ENCODE measurements around the gene BLOC1S4.
A peak's percentile ranks its signal among the peaks of the same experiment; 100 is the strongest.
"Not testable (repeated sequence)": the region's sequence is repeated elsewhere in the genome, so short reads cannot be mapped to it uniquely, and the experiment has no call there.

The BLOC1S4 gene, protein sequence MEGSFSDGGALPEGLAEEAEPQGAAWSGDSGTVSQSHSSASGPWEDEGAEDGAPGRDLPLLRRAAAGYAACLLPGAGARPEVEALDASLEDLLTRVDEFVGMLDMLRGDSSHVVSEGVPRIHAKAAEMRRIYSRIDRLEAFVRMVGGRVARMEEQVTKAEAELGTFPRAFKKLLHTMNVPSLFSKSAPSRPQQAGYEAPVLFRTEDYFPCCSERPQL

DNA sequence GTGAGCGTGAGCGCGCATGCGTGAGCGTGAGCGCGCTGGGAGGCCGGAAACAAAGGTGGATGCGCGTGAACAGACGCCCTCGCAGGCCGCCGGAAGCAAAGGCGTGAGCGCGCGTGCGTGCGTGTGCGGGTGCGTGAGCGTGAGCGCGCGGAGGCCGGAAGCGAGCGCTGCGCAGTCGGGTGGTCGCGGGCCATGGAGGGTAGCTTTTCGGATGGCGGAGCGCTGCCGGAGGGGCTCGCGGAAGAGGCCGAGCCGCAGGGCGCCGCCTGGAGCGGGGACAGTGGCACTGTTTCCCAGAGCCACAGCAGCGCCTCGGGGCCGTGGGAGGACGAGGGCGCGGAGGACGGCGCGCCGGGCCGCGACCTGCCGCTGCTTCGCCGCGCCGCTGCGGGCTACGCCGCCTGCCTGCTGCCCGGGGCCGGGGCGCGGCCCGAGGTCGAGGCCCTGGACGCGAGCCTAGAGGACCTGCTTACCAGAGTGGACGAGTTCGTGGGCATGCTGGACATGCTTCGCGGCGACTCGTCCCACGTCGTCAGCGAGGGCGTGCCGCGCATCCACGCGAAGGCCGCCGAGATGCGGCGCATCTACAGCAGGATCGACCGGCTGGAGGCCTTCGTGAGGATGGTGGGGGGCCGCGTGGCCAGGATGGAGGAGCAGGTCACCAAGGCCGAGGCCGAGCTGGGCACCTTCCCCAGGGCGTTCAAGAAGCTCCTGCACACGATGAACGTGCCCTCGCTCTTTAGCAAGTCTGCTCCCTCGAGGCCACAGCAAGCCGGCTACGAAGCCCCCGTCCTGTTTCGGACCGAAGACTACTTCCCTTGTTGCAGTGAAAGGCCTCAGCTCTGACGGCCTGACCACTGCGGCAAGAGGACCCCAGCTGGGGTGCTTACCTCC is at the start of gene BLOC1S4:
Gene BLOC1S4, plus strand, starts transcription at position 157 of the 894 bp plus-strand sequence. Its CDS starts 36 bp downstream, at position 193.
- peak; percentile 93 for DNase-seq (ENCODE audit: low spot score)

GRCh38 chr4:6668391-6668790 is 47.6 kb upstream of the BLOC1S4 start:
- DNase-seq (ENCODE audit: low spot score) = peak; percentile 93

DNA sequence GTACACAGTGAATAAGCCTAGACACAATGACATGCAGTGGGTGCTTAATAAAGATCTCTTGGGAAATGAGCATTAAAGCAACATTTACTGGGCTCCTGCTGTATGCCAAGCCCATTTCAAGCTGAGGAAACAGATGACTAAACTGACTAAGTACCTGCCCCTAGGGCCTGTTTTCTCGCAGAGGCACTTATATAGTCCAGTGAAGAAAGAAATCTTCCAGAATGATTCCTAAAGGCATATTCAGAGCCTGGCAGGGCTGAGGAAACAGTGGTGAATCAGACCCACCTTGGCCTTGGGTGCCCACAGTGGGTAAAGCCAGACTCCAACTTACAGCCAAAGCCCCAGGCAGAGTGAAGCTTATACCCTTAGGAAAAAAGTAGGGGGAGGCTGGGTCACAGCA is 44.3 kb upstream of the BLOC1S4 start:
- no peak for DNase-seq (ENCODE audit: low spot score)

DNA sequence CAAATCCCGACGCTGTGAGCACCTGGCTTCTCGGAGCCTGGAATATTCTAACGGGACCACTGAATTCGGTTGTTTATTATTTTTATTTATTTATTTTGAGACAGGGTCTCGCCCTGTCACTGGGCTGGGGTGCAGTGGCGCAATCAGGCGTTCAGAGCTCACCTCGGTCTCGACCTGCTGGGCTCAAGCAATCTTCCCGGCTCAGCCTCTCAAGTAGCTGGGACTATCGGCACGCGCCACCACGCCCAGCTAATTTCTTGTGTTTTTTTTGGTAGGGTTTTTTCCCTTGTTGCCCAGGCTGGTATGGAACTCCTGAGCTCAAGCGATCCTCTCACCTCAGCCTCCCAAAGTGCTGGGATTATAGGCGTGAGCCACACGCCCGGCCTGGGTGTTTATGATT is 43.8 kb upstream of the BLOC1S4 start:
- no peak for DNase-seq (ENCODE audit: low spot score)

DNA sequence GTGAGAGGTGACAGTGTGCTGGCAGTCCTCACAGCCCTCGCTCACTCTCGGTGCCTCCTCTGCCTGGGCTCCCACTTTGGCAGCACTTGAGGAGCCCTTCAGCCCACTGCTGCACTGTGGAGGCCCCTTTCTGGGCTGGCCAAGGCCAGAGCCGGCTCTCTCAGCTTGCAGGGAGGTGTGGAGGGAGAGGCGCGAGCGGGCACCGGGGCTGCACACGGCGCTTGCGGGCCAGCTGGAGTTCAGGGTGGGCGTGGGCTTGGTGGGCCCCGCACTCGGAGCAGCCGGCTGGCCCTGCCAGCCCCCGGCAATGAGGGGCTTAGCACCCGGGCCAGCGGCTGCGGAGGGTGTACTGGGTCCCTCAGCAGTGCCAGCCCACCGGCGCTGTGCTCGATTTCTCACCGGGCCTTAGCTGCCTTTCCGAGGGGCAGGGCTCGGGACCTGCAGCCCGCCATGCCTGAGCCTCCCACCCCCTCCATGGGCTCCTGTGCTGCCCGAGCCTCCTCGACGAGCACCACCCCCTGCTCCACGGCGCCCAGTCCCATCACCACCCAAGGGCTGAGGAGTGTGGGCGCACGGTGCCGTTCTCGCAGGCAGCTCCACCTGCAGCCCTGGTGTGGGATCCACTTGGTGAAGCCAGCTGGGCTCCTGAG is 43.3 kb upstream of the BLOC1S4 start:
- not testable (repeated sequence) for DNase-seq (ENCODE audit: low spot score)

- DNase-seq (ENCODE audit: low spot score) = peak; percentile 56
These were observed 42.7 kb upstream of the BLOC1S4 start for GRCh38 chr4:6673191-6673659.

- peak; percentile 96 for DNase-seq (ENCODE audit: low spot score)
These were observed 42.1 kb upstream of the BLOC1S4 start for GRCh38 chr4:6673660-6674499.

GRCh38 chr4:6674500-6675149 is 41.3 kb upstream of the BLOC1S4 start:
- peak; percentile 74 for DNase-seq (ENCODE audit: low spot score)

DNA sequence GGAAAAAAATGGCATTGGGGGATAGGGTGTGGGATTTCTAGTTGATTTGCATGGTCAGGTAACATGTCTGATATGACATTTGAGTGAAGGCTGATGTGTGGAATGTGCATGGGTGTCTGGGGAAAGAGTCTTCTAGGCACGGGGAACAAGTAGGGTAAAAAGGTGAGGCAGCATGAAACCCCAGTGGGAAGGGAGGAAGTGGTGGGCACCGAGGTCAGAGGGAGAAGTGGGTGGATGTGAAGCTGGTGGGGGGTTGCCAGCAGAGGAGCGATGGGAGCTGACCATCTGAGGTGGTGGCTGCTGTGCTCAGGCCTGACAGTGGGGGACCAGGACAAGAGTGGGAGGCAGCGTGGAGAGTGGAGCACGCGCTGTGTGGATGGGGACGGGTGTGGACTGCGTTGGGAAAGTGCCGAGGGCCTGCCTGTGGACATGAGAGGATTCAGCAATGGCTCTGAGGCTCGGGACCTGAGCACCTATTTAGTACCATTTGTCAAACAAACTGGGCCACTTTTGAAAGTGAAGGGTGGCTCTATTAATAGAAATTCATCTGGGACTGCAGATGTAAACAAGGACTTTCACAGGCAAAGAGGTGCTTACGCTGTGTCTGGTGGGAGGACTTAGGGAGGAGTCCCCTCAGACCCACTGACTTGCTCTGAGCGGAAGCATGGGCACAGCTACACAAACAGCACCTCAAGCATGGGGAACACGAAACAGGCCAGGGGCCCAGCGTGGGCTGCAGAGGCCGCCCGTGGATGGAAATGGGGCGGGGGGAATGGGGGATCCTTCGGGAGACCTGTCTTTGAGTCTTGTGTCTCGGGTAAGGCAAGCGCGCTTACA is 39.0 kb upstream of the BLOC1S4 start:
- no peak for DNase-seq (ENCODE audit: low spot score)

DNA sequence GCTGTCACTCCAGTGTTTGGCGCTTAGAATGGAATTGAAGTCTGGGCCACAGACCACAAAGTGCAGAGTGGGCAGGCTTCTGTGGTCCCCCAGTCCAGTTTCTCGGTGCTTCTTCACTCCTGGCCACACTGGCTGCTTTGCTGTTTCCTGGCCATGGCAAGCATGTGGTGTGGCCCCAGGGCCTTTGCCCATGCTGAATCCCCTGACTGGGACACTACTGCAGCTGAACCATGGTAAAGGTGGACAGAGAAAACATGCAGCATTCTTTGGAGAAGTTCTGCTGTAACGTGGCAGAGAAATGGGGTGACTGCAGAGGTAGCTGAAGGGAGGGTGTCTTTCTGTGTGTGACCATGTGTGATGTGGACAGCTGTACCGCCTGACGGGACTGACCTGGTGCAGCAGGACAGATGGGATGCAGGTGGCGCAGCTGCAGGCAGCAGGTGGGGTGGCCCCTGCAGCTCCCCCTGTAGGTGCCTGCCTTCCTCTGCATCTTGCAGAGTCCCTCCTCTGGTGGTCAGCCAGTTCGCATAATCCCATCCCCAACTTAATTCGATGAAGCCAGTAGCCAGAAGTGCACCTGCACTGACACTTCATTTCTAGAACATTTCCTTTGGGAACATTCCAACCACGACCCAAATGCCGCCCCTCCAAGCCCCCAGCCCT is 35.5 kb upstream of the BLOC1S4 start:
- no peak for DNase-seq (ENCODE audit: low spot score)

GRCh38 chr4:6681191-6681590 is 34.8 kb upstream of the BLOC1S4 start:
- DNase-seq (ENCODE audit: low spot score) = no peak

GRCh38 chr4:6682862-6683590 is 32.9 kb upstream of the BLOC1S4 start:
- no peak for DNase-seq (ENCODE audit: low spot score)

DNA sequence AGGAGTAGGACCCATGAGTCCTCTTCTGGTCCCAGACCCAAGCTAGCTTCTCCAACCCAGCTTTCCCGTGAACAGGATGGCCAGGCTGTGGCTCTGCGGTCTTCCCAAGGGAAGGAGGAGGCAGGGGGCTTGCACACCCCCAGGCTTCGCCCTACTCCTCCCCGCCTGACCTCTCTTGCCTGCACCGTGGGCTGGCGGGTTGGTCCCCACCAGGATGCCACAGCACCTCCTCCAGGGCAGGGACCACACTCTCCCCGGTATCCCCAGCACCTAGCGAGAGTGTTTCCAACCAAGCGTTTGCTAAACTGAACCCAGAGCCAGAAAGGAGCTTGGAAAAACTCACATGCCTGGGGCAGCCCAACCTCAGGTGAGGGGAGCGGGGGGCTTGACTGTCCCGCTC is 31.3 kb upstream of the BLOC1S4 start:
- no peak for DNase-seq (ENCODE audit: low spot score)

GRCh38 chr4:6686104-6686787 is 29.7 kb upstream of the BLOC1S4 start:
- DNase-seq (ENCODE audit: low spot score) = no peak

DNA sequence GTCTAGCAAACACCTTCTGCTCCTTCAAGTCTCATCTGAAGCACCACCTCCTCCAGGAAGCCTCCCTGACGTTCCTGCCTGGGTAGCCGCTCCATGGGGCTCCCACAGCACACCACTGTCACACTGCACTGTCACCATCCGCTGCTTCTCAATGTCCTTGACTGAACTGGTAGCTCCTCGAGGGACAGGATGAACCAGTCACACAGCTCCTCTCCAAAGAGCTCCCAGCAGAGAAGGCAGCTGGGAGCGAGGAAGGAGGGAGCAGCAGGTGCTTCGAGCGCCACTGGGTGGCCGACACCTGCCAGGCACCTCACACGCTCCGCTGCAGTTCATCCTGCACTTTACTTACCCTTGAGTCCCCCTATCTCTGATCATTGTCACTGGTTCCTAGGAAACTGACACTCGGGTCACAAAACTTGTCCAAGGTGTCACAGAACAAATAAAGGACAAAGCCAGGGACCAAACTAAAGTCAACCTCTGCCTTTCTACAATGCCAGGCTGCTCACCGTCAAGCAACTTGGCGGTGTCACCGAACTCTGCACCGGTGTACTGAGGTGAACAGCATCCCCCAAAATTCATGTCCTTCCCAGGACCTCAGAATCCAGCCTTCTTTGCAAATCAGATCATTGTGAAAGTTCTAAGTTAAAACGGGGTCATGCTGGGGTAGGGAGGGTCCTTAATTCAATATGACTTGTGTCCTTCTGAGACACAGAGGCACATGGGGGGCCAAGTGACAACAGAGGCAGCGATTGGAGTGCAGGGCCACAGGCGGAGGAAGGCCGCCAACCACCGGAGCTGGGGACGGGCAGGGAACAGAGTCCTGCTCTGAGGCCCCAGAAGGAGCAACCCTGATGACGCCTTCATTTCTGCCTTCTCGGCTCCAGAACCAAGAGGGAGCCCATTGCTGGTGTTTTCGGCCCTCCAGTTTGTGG is 27.8 kb upstream of the BLOC1S4 start:
- no peak for DNase-seq (ENCODE audit: low spot score)

DNA sequence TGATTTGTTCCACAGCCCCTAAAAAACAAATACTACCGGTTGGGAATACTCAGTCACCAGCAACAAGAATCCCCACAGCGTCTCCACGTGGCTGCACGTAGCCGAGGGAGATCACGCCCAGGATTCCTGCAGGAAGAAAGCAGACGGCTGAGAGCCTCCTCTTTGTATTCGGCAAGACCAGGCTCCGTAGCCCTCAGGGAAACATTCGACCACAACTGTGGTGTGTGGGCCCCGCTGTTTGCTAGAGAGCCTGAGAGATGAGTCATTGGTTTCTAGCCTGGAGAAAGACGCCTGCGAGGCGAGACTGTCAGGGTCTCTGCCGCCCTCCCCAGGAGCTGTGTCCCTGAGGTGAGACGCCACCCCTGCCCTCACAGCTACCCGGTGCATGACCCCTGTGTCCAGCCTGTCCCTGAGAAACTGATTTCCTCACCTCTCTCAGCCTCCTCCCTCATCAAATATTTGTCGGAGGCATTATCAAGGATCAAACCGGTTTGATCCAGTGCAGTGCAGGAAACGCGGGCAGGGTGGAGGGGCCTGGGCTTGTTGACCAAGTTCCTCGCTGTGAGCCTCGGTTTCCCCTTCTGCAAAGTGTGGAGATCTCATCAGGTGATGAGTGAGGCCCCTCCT is 27.0 kb upstream of the BLOC1S4 start:
- peak; percentile 79 for DNase-seq (ENCODE audit: low spot score)

DNA sequence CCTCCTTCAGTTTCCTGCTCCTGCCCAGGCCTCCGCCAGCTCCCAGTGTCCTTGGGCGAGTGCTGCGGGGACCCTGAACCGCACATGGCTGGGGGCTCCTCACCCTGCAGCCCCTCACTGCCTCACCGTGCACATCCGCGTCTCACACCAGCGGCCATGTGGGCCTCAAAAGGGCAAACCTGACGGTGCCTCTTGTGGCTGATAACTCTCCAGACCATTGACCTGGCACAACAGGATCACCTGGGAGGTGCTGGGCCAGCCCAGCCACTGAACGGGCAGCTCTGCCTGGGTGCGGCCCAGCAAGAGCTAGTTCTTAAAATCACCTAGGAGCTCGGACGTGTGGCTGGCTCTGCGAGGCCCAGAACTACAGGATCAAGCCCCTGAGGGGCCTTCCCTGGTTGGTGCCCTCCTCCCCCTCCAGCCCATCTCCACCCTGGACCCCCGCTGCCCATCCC is 26.4 kb upstream of the BLOC1S4 start:
- no peak for DNase-seq (ENCODE audit: low spot score)

Data from kidney tubule cell (primary cell).